ENCODE results near the gene SUGCT. TPM values are rescaled to one million over a fixed set of nuclear protein-coding genes. Genes with fewer than 3 reads are reported as not detected.

SUGCT gene
- total and polyA plus RNA-seq, 2 of the 13 experiments (the other 11 are each of a cell fraction or from before 2014, with no cell fraction given): 10.1 to 22.2 TPM

- TF ChIP-seq, protein P1, sequence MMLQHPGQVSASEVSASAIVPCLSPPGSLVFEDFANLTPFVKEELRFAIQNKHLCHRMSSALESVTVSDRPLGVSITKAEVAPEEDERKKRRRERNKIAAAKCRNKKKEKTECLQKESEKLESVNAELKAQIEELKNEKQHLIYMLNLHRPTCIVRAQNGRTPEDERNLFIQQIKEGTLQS (CRISPR knock-in tag; IDR thresholded peaks at IDR 0.05): 0 out of 2 replicates have a peak, but pooled peaks have one; percentile 39
- TF ChIP-seq CEBPG (CRISPR knock-in tag; IDR thresholded peaks at IDR 0.05) (peak; percentile 95), KDM6A (CRISPR knock-in tag; IDR thresholded peaks at IDR 0.05; ENCODE audit: low read depth) (0 out of 2 replicates have a peak, but pooled peaks have one; percentile 65), ZNF737 (CRISPR knock-in tag; IDR thresholded peaks at IDR 0.05; ENCODE audit: borderline replicate concordance) (no peak), ZNF629 (CRISPR knock-in tag; conservative IDR thresholded peaks at IDR 0.05) (no peak), REPIN1 (CRISPR knock-in tag; IDR thresholded peaks at IDR 0.05; ENCODE audit: borderline replicate concordance, low read depth) (no peak), KLF9 (CRISPR knock-in tag; IDR thresholded peaks at IDR 0.05; ENCODE audit: low read depth) (no peak), ZNF788 (CRISPR knock-in tag; IDR thresholded peaks at IDR 0.05; ENCODE audit: borderline replicate concordance) (no peak), ZNF3 (CRISPR knock-in tag; IDR thresholded peaks at IDR 0.05) (no peak), ZFYVE20 (CRISPR knock-in tag; IDR thresholded peaks at IDR 0.05; ENCODE audit: borderline replicate concordance, low read depth) (no peak), HNRNPLL (IDR thresholded peaks at IDR 0.05; ENCODE audit: low read depth, low read length, poor library complexity, severe bottlenecking) (no peak), ZBTB42 (CRISPR knock-in tag; IDR thresholded peaks at IDR 0.05) (no peak), PPARG (CRISPR knock-in tag; conservative IDR thresholded peaks at IDR 0.05) (no peak), ARID5B (CRISPR knock-in tag; IDR thresholded peaks at IDR 0.05) (peak; percentile 91), ZNF770 (CRISPR knock-in tag; IDR thresholded peaks at IDR 0.05) (no peak), ZNF235 (CRISPR knock-in tag; IDR thresholded peaks at IDR 0.05; ENCODE audit: borderline replicate concordance) (no peak), RCOR2 (CRISPR knock-in tag; IDR thresholded peaks at IDR 0.05) (peak; percentile 70; the same call in 1 of the 2 replicates), ZNF282 (IDR thresholded peaks at IDR 0.05; ENCODE audit: partially characterized antibody) (no peak)
- TF ChIP-seq, protein P2, sequence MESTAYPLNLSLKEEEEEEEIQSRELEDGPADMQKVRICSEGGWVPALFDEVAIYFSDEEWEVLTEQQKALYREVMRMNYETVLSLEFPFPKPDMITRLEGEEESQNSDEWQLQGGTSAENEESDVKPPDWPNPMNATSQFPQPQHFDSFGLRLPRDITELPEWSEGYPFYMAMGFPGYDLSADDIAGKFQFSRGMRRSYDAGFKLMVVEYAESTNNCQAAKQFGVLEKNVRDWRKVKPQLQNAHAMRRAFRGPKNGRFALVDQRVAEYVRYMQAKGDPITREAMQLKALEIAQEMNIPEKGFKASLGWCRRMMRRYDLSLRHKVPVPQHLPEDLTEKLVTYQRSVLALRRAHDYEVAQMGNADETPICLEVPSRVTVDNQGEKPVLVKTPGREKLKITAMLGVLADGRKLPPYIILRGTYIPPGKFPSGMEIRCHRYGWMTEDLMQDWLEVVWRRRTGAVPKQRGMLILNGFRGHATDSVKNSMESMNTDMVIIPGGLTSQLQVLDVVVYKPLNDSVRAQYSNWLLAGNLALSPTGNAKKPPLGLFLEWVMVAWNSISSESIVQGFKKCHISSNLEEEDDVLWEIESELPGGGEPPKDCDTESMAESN (CRISPR knock-in tag; conservative IDR thresholded peaks at IDR 0.05): peak; percentile 81; the same call in 1 of the 2 replicates
- TF ChIP-seq, protein P3, sequence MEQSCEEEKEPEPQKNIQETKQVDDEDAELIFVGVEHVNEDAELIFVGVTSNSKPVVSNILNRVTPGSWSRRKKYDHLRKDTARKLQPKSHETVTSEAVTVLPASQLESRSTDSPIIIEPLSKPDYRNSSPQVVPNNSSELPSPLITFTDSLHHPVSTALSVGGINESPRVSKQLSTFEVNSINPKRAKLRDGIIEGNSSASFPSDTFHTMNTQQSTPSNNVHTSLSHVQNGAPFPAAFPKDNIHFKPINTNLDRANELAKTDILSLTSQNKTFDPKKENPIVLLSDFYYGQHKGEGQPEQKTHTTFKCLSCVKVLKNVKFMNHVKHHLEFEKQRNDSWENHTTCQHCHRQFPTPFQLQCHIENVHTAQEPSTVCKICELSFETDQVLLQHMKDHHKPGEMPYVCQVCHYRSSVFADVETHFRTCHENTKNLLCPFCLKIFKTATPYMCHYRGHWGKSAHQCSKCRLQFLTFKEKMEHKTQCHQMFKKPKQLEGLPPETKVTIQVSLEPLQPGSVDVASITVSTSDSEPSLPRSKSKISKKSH (CRISPR knock-in tag; IDR thresholded peaks at IDR 0.05; ENCODE audit: borderline replicate concordance): no peak
These were observed 269.1 kb downstream of the SUGCT start (continued) for GRCh38 chr7:40403703-40404476.
